DMS153 treated with DMSO at 0.1 percent for 48 hours (cell line): ENCODE results near the gene SLC1A7.

Experiments
- DNase-seq: peaks from one replicate; lab custom pipeline; 2025; ENCODE audit not compliant: unreplicated experiment; lab: John Stamatoyannopoulos, UW

Gene SLC1A7

GRCh38 chr1:53062708-53063591 is 79.5 kb downstream of the SLC1A7 start:
- DNase-seq, result no peak

- DNase-seq, result no peak
These were observed 80.4 kb downstream of the SLC1A7 start, which contains the start of gene PODN for GRCh38 chr1:53061859-53062707. PODN (plus strand) TSS chr1:53062213; CDS start chr1:53069856, 7,643 bp downstream.

- DNase-seq, result no peak
These were observed 81.1 kb downstream of the SLC1A7 start for GRCh38 chr1:53061123-53061858.

GRCh38 chr1:53060579-53060978 is 81.9 kb downstream of the SLC1A7 start:
- no peak for DNase-seq

- DNase-seq, result no peak
These were observed 85.3 kb downstream of the SLC1A7 start for GRCh38 chr1:53057127-53057526.

- no peak for DNase-seq
These were observed 90.8 kb downstream of the SLC1A7 start for GRCh38 chr1:53051676-53052075.

GRCh38 chr1:53050310-53050709 is 92.1 kb downstream of the SLC1A7 start:
- no peak for DNase-seq

GRCh38 chr1:53049574-53049967 is 92.9 kb downstream of the SLC1A7 start:
- DNase-seq, result no peak

- DNase-seq, result no peak
These were observed 93.4 kb downstream of the SLC1A7 start for GRCh38 chr1:53048960-53049573.

- peak; percentile 70 for DNase-seq
These were observed 94.4 kb downstream of the SLC1A7 start for GRCh38 chr1:53047737-53048736.

- no peak for DNase-seq
These were observed 95.5 kb downstream of the SLC1A7 start for GRCh38 chr1:53046930-53047329.

GRCh38 chr1:53044926-53045325 is 97.5 kb downstream of the SLC1A7 start:
- DNase-seq, result no peak

- DNase-seq, result no peak
These were observed 99.2 kb downstream of the SLC1A7 start for GRCh38 chr1:53043271-53043670.

- DNase-seq, result no peak
These were observed 103.9 kb downstream of the SLC1A7 start for GRCh38 chr1:53038566-53038965.
